HG02938 (cell line): ENCODE measurements around the gene D2HGDH.
"Not testable (repeated sequence)": the region's sequence is repeated elsewhere in the genome, so short reads cannot be mapped to it uniquely, and the experiment has no call there.

Experiments used
- ATAC-seq: cut with Tn5 transposase; IDR thresholded peaks from one replicate; pipeline ENCODE4 v1.9.1; 2021; ENCODE audit warnings: mild to moderate bottlenecking, moderate library complexity; ENCODE audit not compliant: unreplicated experiment

The D2HGDH gene

GRCh38 chr2:241791385-241791784 is 57.0 kb downstream of the D2HGDH start:
- ATAC-seq: not testable (repeated sequence)

DNA sequence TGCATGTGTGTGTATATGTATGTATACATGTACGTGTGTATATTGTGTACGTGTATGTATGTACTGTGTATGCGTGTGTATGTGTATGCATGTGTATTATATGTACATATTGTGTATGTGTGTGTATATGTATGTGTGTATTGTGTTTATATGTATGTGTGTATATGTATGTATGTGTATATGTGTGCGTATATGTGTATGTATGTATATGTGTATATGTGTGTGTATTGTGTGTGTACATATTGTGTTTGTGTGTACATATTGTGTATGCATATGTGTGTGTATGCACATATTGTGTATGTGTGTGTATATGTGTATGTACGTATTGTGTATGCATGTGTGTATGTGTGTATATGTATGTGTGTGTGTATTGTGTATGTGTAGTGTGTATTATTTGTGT is 59.0 kb downstream of the D2HGDH start:
- ATAC-seq: no peak

GRCh38 chr2:241794250-241794823 is 59.9 kb downstream of the D2HGDH start:
- ATAC-seq: no peak

- ATAC-seq: no peak
These were observed 60.9 kb downstream of the D2HGDH start for GRCh38 chr2:241795021-241795999.

DNA sequence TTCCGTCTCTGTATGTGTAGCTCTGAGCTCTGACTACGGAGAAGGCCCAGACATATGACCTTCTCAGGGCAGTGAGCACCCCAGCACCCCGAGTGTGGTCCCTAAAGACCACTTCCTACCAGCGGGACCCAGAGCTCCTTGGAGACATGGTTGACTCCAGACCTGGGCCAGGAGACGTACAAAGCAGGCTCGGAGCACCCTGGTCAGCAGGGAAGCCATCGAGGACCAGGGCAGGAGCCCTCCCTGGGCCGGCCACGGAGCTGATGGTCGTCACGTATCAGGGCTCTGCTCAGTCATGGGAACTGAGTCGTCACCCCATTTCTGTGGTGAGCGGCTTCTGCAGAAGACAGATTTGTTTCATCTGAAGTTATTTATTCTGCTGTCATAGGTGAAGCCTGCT is 61.8 kb downstream of the D2HGDH start:
- no peak for ATAC-seq

- ATAC-seq: no peak
These were observed 62.2 kb downstream of the D2HGDH start for GRCh38 chr2:241796610-241797138.

DNA sequence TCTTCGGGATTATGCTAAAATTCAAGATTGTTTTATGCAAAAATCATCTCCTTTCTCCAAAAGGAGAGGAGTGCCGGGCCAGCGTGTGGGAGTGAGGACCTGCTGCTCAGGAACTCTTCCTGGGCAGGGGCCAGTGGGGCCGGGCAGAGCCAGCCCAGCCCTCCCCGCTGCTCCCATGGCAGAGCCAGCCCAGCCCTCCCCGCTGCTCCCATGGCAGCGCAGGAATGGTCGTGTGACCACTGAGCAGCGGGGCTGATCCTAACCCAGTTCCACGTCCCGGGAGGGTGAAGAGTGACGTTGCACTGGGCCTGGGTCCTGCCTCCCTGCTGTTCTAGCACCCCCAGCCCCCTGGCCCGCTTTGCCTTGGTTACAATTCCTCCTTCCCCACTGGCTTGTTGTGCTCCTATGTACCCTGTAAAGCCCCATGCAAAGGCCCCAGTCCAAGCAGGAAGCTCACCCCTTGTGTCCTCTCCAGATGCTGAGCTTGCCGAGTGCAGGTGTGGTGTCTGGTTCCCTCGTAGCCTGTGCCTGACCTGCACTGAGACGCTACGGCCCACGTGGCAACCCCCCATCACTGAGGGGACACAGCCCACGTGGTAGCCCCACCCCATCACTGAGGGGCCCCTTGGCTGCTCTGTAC is 63.1 kb downstream of the D2HGDH start:
- no peak for ATAC-seq

- ATAC-seq: no peak
These were observed 63.7 kb downstream of the D2HGDH start for GRCh38 chr2:241798081-241798630.

GRCh38 chr2:241798631-241799521 is 64.4 kb downstream of the D2HGDH start:
- no peak for ATAC-seq

GRCh38 chr2:241799522-241800197 is 65.2 kb downstream of the D2HGDH start:
- ATAC-seq: no peak

GRCh38 chr2:241800198-241800903 is 65.9 kb downstream of the D2HGDH start:
- not testable (repeated sequence) for ATAC-seq

DNA sequence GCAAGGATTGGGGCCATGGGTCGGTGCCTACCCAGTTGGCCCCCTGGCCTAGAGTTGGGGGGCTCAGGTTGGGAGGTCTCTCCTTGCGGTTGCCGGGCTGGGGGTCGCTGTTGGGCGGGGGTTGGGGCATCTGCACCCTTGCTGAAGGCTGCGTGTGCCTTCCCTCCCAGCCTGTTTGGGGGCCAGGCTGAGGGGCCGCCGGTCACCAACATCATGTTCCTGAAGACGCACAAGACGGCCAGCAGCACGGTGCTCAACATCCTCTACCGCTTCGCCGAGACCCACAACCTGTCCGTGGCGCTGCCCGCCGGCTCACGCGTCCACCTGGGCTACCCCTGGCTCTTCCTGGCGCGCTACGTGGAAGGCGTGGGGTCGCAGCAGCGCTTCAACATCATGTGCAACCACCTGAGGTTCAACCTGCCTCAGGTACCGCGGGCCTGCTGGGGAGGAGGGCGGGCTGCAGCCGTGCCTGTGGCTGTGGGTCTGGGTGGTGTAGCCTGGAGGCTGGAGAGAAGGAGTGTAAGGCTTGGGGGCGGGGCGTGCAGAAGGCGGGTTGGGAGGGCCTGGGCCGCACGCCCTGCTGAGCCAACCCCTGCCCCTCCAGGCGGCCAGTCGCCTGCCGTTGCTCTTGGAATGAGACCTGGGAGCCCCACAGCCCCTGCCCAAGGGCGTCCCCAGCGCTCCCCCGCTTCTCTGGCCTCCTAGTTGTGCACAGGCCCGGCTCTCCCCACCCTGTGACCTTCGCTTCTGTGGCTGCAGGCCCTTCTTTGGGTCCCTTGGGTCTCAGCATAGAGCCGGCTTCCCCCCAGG is 67.4 kb downstream of the D2HGDH start:
- no peak for ATAC-seq

DNA sequence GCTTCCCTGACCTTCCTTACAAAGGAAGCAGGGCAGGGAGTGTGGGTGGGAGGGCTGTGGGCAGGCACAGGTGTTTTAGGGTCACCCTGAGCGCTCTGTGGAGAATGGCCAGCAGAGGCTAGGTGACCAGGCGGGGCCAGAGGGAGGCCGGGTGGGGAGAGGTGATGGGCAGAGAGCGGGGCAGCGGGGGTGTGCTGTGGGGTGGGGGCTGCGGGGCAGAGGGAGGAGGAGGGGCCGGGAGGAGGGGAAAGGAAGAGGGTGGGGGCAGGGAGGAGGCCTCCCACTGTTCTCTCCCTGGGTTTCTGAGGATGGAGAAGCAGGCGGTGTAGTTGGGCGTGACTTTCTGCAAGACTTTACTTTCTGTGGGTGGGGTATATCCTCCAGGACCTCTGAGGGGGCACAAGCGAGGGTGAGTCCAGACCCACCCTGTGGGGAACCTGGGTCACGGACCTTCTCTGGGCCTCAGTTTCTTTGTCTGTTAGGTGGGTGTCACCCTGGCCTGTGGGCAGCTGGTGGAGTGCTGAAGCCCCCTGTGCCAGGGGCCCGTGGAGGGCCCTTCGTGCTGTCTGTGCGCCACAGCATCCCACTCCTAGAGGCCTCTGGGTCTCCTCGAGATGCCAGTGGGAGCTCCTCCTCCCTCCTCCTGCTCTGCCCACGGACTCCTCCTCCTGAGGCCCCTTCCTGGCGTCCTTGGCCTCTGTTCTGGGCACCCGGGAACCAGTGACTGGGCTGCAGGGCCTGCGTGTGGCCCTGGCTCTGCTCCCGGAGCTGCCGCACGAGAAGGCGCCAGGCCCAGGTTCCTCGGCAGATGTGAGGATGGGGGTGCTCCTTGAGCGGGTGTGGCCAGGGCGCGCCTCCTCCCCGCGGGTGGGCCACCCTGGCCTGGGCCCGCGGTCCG is 68.2 kb downstream of the D2HGDH start:
- no peak for ATAC-seq

- no peak for ATAC-seq
These were observed 69.2 kb downstream of the D2HGDH start for GRCh38 chr2:241803387-241804325.

DNA sequence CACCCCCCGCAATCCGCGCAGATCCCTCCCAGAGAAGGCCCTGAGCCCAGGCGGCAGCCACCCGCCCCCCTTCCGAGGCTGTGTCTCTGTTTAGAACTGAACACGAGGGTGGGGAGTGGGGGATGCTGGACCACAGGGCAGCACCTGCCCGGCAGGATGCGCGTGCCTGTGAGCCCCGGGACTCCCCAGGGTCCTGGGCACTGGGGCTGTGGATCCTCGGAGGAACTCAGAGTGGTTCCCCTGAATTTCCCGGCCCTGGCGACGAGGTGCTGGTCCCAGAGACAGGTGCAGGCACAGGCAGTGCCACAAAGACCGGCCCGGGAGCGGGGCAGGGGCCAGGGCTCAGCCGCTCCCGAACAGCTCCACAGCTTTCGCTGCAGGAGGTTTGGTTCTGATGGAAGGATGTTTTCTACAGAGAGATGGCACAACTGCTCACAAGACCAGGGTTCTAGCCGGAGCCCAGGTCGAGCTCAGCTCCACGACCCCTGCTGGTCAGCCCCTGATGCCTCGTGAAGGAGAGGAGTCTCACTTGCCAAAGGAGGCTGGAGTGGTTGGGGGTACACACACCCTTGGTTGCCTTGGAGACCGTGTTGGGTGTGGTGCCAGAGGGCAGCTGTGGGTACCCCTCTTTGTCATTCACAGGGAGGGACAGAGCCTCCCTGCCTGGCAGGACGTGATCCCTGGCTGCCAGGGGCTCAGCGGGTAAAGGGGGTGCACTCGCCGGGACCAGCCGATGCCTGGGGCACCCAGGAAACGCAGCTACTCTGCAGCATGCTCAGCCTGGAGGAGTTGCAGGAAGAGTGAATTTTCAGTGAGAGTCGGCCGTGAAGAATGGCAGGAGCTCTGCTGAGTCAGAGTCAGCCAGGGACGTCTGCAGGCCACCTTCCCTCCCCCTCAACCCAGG is 70.1 kb downstream of the D2HGDH start:
- no peak for ATAC-seq
